ENCODE measurements around the gene ALAS1.

Gene ALAS1

DNA sequence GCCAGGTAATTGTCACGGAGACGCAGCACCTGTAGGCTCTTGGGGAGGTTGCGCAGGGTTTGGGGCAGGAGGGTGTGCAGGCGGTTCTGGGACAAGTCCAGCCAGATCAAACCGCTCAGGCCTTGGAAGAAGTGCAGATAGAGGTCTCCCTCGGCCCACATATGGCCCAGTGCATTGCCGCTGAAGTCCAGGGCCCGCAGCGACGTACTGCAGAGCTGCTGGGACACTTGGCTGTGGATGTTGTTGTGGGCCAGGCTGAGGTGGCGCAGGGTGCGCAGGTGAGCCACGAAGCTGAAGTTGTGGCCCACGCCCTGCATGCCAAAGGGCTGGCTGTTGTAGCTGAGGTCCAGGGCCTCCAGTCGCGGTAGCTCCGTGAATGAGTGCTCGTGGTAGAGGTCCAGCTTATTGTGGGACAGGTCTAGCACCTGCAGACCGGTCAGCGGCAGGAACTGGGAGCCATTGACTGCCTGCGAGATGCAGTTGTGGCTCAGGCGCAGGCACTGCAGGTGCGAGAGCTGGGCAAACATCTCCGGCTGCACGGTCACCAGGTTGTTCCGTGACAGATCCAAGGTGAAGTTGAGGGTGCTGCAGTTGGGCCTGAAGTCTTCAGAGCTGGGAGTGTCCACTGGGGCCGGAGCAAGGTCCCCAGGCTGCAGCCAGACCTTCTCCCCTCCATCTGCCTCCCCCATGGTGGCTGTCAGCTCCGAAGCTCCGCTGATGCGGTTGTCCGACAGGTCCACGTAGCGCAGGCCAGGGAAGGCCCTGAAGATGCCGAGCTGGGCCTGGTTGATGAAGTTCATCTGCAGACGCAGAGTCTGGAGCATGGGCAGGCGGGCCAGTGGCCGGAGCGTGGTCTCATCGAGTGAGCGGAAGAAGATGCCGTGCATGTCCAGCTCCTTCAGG lies 24.6 kb downstream of the ALAS1 start:
- no peak for DNase-seq

DNA sequence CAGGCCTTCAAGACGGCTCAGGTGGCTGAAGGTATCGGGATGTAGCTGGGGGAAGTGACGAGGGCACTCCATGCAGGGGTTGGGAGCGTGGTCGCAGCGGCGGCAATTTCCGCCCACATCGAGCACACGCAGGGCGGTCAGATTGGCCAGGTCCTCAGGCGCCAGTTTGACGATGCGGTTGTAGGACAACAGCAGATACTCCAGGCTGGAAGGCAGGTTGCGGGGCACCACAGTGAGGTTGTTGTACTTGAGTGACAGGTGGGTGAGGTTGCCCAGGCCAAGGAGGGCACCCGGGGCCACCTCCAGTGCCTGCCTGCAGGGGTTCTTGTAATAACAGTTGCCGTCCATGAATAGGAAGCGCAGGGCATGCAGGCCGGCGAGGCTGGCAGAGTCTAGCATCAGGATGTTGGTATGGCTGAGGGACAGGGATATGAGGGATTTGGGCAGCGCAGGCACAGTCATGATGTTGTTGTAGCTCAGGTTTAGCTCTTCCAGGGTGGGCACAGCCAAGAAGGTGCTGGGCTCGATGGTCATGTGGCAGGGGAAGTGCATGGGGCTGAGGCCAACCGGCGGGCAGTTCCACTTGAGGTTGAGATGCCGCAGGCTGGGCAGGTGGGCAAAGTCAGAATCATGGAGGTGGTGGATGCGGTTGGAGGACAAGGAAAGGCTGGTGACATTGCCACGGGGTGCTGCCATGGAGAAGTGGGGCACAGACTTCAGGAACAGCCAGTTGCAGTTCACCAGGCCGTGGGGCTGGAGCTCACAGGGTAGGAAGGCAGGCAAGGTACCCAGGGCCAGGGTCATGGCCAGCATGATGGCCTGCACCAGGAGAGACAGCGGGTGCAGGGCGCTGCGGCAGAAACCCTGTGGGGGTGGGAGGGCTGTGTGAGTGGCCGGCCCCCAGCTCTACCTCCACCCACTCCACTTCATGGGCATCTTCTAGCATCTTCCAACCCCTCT lies 25.8 kb downstream of the ALAS1 start:
- DNase-seq: no peak

- no peak for DNase-seq
Observed at GRCh38 chr3:52225452-52226228, 27.7 kb downstream of the ALAS1 start, which contains the start of gene TLR9. TLR9 (minus strand) TSS chr3:52225645; CDS start chr3:52225529, 116 bp downstream.

- DNase-seq: no peak
Observed at GRCh38 chr3:52226229-52226817, 28.4 kb downstream of the ALAS1 start.

GRCh38 chr3:52227117-52227516 lies 29.2 kb downstream of the ALAS1 start:
- DNase-seq: no peak

DNA sequence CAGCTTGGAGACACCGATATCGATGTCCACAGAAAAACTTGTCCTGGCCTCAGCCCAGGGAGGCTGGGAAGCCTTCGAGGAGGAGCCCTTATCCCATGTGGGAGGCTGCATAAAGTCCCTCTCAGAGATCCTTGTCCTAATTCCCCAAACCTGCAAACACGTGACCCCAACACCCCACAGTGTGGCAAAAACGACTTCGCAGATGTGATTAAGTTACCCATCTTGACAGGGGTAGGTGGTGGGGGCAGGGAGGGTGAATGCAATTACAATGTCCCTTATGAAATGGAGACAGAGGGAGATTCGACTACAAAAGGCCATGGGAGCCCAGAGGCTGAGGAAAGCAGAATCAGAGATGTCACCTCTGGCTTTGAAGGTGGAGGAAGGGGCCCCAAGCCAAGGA lies 29.8 kb downstream of the ALAS1 start:
- no peak for DNase-seq

- DNase-seq: no peak
Observed at GRCh38 chr3:52228266-52228665, 30.3 kb downstream of the ALAS1 start.

GRCh38 chr3:52228751-52229291 lies 30.9 kb downstream of the ALAS1 start:
- no peak for DNase-seq

DNA sequence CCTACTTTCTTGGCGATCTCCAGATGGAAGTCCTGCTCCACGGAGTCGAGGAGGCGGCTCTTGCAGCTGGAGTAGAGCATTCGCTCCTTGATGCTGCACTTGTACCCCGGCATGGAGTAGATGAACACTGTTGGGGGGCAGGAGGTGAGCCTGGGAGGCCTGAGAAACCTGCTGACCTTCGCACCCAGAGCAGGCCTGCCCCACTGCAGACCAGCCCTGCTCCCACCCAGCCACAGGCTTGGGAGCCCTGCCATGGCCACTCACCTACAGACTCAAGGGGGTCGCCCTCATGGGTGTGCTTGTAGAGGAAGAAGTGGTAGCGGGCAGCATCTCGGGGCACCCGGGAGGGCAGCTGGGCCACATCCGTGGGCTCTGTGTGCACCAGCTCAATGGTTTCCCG lies 31.7 kb downstream of the ALAS1 start:
- DNase-seq: no peak

DNA sequence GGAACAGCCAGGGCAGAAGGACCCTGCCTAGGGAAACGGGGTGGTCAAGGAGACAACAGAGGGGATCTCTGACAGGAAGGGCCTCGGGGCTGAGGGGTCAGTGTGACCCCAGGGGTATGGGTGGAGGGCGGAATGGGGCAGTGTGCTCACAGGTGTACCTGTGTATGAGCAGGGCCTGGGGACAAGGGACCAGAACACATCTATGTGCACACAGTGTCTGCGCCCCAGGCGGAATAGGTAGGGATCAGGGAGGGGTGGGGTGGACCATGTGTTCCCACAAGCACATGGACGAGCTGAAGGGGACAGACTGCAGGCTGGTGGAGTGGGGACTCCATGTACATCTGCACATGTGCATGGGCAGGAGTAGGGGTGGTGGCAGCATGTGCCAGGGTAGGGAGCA lies 32.5 kb downstream of the ALAS1 start:
- no peak for DNase-seq

DNA sequence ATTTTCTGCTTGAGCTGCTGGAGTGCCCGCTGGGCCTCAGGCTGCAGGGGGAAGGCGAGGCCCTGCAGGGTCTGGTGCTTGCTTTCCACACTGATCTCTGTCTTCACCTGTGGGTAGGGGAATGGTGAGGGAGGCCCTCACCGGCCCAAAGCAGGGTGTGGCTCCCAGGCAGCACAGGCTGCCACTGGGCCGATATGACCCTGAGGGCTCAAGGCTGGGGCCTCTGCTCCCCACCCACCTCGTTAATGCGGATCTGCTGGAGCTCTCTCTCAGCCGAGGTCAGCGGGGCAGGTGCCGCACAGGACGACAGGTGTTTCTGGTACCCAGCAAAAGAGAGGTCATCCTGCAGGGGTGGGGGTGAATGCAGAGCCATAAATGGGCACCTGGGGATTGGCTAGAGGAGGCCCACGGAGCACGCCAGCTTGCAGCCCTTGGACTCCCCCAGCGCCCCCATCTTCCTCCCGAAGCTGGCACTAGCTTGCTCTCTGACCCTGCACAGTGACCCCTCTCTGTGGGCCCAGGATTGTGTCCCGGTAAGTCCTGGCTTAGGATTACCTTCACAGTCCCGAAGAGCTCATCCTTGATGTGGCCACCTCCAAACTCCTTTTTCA lies 33.0 kb downstream of the ALAS1 start:
- DNase-seq: no peak

DNA sequence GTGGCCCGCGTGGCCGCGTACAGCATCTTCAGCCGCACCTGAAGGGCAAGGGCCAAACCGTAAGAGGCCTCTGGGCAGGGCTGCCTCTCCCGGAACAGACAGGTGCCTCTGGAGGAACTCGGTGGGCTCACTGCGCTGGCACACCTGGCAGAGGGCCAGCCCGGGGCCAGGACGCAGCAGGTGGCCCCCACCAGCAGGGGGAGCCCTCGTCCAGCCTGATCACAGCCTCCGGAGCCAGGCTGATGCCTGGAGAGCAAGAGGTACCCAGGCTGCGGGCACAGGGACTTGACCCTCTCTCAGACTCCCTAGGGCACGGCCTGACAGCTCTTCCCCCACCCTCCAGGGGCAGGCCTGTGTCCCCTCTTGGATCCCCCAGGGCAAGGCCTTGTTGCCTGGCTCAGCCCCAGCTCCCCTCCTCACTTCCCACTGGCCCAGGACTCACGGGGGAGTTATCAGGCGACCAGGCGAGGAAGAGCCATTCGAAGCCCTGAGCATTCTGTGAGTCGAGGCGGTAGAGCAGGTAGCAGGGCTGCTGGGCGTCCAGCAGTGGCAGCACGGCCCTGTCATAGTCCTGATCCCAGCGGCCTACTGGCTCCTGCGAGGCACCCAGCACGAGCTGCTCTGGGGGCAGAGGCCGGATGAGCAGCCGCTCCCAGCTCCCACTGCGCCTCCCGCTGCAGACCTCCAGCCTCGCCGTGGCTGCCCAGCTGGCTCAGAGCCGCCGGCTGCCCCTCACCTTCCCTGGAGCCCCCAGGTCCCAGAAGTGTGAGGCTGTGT lies 33.7 kb downstream of the ALAS1 start:
- peak; percentile 28 to 64 for DNase-seq

DNA sequence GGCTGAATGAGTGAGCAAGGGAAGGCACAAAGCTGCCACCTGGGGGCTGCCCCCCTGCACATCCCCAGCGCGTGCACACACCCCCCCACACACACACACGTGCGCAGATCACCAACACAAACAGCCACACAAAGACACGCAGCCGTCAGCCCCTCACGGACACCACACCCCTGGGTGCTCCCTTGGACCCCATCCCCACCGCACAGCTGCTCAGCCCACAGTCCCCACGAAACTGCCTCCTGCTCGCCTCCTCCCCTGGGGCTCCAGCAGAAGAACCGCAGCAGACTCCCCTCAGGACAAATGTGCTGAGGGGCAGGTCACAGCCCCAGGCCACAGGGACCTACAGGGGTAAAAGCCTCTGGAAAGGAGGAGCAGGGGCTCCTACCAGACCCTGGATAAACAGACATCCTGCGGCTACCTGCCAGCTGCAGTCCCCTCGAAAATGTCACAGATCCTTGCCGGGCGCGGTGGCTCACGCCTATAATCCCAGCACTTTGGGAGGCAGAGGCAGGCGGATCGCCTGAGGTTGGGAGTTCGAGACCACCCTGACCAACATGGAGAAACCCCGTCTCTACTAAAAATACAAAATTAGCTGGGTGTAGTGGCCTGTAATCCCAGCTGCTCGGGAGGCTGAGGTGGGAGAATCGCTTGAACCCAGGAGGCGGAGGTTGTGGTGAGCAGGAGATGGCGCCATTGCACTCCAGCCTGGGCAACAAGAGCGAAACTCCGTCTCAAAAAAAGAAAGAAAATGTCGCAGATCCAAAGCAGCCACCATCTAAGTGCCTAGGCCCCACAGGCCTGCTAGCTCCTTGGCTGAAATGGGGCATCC lies 34.5 kb downstream of the ALAS1 start:
- no peak for DNase-seq

GRCh38 chr3:52233108-52233591 lies 35.2 kb downstream of the ALAS1 start:
- DNase-seq: no peak

DNA sequence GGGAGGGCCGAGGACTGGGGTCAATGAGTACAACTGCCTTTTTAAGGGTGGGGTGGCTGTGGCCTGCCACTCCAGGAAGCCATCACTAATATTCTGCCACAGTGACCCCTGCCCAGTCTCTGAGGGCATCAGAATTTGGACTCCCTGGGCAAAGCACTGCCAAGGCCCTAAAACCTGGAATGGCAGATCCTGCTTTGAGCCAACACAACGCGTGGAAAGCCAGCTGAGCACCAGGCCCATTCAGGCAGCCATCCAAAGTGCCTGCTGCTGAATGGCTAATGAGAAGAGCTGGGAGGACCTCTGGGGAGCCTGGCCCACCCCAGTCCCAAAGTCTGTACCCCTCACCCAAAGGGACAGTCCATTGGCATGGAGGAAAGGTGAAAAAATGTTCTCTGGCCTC lies 36.0 kb downstream of the ALAS1 start:
- no peak for DNase-seq

GRCh38 chr3:52234516-52235447 lies 36.8 kb downstream of the ALAS1 start:
- DNase-seq: no peak

GRCh38 chr3:52236424-52236886 lies 38.5 kb downstream of the ALAS1 start:
- DNase-seq: no peak

- DNase-seq: no peak
Observed at GRCh38 chr3:52237006-52237656, 39.2 kb downstream of the ALAS1 start.
